PC-3 (cell line): ENCODE data around the gene ACTN1. TPM values are rescaled to one million over a fixed set of nuclear protein-coding genes. Genes with fewer than 3 reads are reported as not detected.

Source experiments
- ATAC-seq: fragments of 200-7000 bp; cut with Tn5 transposase; 2 replicates; pipeline ENCODE4 v1.9.1; 2020; ENCODE audit warnings: mild to moderate bottlenecking, moderate library complexity
- BruUV-seq: library from RNA; stranded (reverse); fragments of 400-500 nt; replicated peaks from 2 replicates; lab custom pipeline; 2021; lab: Mats Ljungman, UMichigan
- CTCF ChIA-PET: fragments of 300-600 bp; sonication (Branson Sonifier 250); formaldehyde crosslinking; loops from one replicate; lab custom pipeline; 2022; ENCODE audit warnings: antibody characterized with exemption; lab: Charles Lee
- POLR2A ChIA-PET: fragments of 300-600 bp; sonication (Branson Sonifier 250); formaldehyde crosslinking; loops from one replicate; lab custom pipeline; 2022; ENCODE audit warnings: antibody characterized with exemption; ENCODE audit not compliant: unreplicated experiment; lab: Charles Lee
- DNase-seq: peaks from one replicate; pipeline ENCODE4 v3.0.0-alpha.2; 2015
- H2AFZ ChIP-seq: fragments of 300-600 bp; sonication (generic); 2 replicates; pipeline ENCODE4 v1.6.0; 2016; ENCODE audit warnings: antibody characterized with exemption, low read length
- H3F3A ChIP-seq: fragments of 300-600 bp; sonication (generic); one replicate; pipeline ENCODE4 v1.6.0; 2017; ENCODE audit warnings: antibody characterized with exemption, low read length, control low read depth, mild to moderate bottlenecking; ENCODE audit not compliant: unreplicated experiment
- H3K27ac ChIP-seq: fragments of 300-600 bp; sonication (generic); 2 replicates; pipeline ENCODE4 v1.5.1; 2016; ENCODE audit warnings: mild to moderate bottlenecking, low read length
- H3K27me3 ChIP-seq: fragments of 300-600 bp; sonication (generic); 2 replicates; pipeline ENCODE4 v1.6.1; 2016; ENCODE audit warnings: low read length, mixed read lengths
- H3K36me3 ChIP-seq: fragments of 300-600 bp; sonication (generic); 2 replicates; pipeline ENCODE4 v1.6.1; 2016; ENCODE audit warnings: low read depth, mixed run types, low read length, mixed read lengths
- H3K4me1 ChIP-seq: fragments of 300-600 bp; sonication (generic); 2 replicates; pipeline ENCODE4 v1.5.1; 2016; ENCODE audit warnings: low read length; ENCODE audit not compliant: insufficient read depth
- H3K4me2 ChIP-seq: fragments of 300-600 bp; sonication (generic); 2 replicates; pipeline ENCODE4 v1.6.0; 2016; ENCODE audit warnings: low read length
- H3K4me3 ChIP-seq: fragments of 300-600 bp; sonication (generic); 2 replicates; pipeline ENCODE4 v1.5.1; 2016; ENCODE audit warnings: mild to moderate bottlenecking, low read length, mixed read lengths
- H3K79me2 ChIP-seq: fragments of 300-600 bp; sonication (generic); 2 replicates; pipeline ENCODE4 v1.6.1; 2017; ENCODE audit warnings: low read length, mixed read lengths
- H3K9ac ChIP-seq: fragments of 300-600 bp; sonication (generic); 2 replicates; pipeline ENCODE4 v1.6.0; 2016; ENCODE audit warnings: mild to moderate bottlenecking, low read length
- H3K9me2 ChIP-seq: fragments of 300-600 bp; sonication (generic); replicated peaks from 2 replicates; pipeline ENCODE4 v1.6.1; 2016; ENCODE audit warnings: mixed run types, low read length, mixed read lengths
- H3K9me3 ChIP-seq: fragments of 300-600 bp; sonication (generic); 2 replicates; pipeline ENCODE4 v1.6.1; 2016; ENCODE audit warnings: low read length, mixed read lengths
- H4K20me1 ChIP-seq: fragments of 300-600 bp; sonication (generic); 2 replicates; pipeline ENCODE4 v1.6.1; 2016; ENCODE audit warnings: low read length, mixed read lengths
- CTCF ChIP-seq: fragments of 300-600 bp; sonication (generic); conservative IDR thresholded peaks from 2 replicates; pipeline ENCODE4 v1.5.1; 2017; ENCODE audit warnings: antibody characterized with exemption, low read depth, mild to moderate bottlenecking, low read length
- EZH2 ChIP-seq: fragments of 300-600 bp; sonication (generic); IDR thresholded peaks from one replicate; pipeline ENCODE4 v1.6.1; 2017; ENCODE audit warnings: antibody characterized with exemption, mild to moderate bottlenecking, low read length; ENCODE audit not compliant: unreplicated experiment
- EZH2phosphoT487 ChIP-seq: fragments of 300-600 bp; sonication (generic); IDR thresholded peaks from 2 replicates; pipeline ENCODE4 v1.6.1; 2018; ENCODE audit warnings: mild to moderate bottlenecking, antibody characterized with exemption, low read length, borderline replicate concordance
- intact Hi-C: fragments of 100-400 bp; cut with micrococcal nuclease; formaldehyde crosslinking; loops from 2 replicates; pipeline ENCODE4 v1.9.0; 2023
- total RNA-seq: library from RNA; depleted of rRNA; stranded (reverse); fragments of >200 nt; gene quantifications from 2 replicates; pipeline ENCODE4 v1.2.3, GENCODE V29; 2014

The ACTN1 gene
- total RNA-seq, 1 experiment from 2014 or later, result 303 TPM

DNA sequence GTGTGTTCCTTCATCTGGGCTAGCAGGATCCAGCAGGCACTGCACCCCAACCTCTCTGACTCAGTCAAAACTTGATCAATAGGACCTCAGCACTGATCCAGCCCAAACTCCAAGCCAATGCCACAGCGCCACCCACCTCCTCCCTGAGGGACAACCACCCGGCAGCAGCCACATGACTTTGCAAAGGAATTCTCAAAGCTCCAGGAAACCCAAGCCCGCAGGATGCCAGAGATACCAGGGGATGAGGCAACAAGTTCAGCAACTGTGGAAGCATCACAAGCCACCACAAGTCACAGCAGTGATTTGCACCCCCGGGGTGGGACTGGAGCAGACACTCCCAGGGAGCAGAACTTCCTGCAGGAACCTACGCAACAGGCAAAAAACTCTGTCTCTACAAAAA lies 37.3 kb downstream of the ACTN1 start:
- Histone ChIP-seq H3F3A (no peaks in the 10 kb centered on the region), H3K9me2 (no peaks in the 10 kb centered on the region), H3K4me3 (no peak overlapping the region), H3K9me3 (no peaks in the 10 kb centered on the region), H3K4me2 (no peak overlapping the region), H3K27me3 (no peaks in the 10 kb centered on the region), H3K4me1 (peaks cover 49% of the 10 kb centered on the region), H3K79me2 (peaks cover 100% of the 10 kb centered on the region), H3K27ac (no peak overlapping the region), H3K9ac (no peak overlapping the region), H3K36me3 (peaks cover 28% of the 10 kb centered on the region), H4K20me1 (peaks cover 100% of the 10 kb centered on the region), H2AFZ (no peak overlapping the region)
- intact Hi-C loops, result no loop called here
- TF ChIP-seq CTCF, result peak; percentile 35; the same call in 1 of the 2 replicates
- TF ChIP-seq EZH2phosphoT487, result no peak
- no peak for TF ChIP-seq EZH2
- CTCF ChIA-PET, result interaction anchor here (0.6 kb wide), 1 partner anchor 709 kb away, joined by 4 read pairs; no protein-coding TSS in a partner anchor
- POLR2A ChIA-PET, result no interaction called here
- DNase-seq (peak; percentile 27), ATAC-seq (no peak)
- BruUV-seq, result no TSS peak

GRCh38 chr14:68940614-68941185 lies 38.4 kb downstream of the ACTN1 start:
- Histone ChIP-seq H3K27ac (no peak overlapping the region), H3K9me2 (no peaks in the 10 kb centered on the region), H3K79me2 (peaks cover 100% of the 10 kb centered on the region), H3K9ac (no peak overlapping the region), H4K20me1 (peaks cover 100% of the 10 kb centered on the region), H3K4me2 (no peak overlapping the region), H3K9me3 (no peaks in the 10 kb centered on the region), H3K36me3 (peaks cover 38% of the 10 kb centered on the region), H2AFZ (no peak overlapping the region), H3F3A (no peaks in the 10 kb centered on the region), H3K27me3 (no peaks in the 10 kb centered on the region), H3K4me1 (peaks cover 45% of the 10 kb centered on the region), H3K4me3 (no peak overlapping the region)
- intact Hi-C loops, result no loop called here
- no TSS peak for BruUV-seq
- ChIA-PET CTCF (no interaction called here), POLR2A (interaction anchor here (1.0 kb wide), 1 partner anchor 39 kb away, joined by 5 read pairs; no protein-coding TSS in a partner anchor)
- TF ChIP-seq EZH2phosphoT487 (no peak), CTCF (no peak)
- ATAC-seq (no peak), DNase-seq (no peak)

GRCh38 chr14:68939893-68940613 lies 39.0 kb downstream of the ACTN1 start:
- Histone ChIP-seq H3K79me2 (peaks cover 100% of the 10 kb centered on the region), H3K36me3 (peaks cover 39% of the 10 kb centered on the region), H2AFZ (no peak overlapping the region), H3K9me3 (no peaks in the 10 kb centered on the region), H3K27me3 (no peaks in the 10 kb centered on the region), H3K9me2 (no peaks in the 10 kb centered on the region), H3F3A (no peaks in the 10 kb centered on the region), H3K4me1 (peaks cover 44% of the 10 kb centered on the region), H3K9ac (no peak overlapping the region), H4K20me1 (peaks cover 97% of the 10 kb centered on the region), H3K27ac (no peak overlapping the region), H3K4me3 (no peak overlapping the region), H3K4me2 (no peak overlapping the region)
- BruUV-seq, result no TSS peak
- intact Hi-C loops, result no loop called here
- peak; percentile 53 for ATAC-seq
- DNase-seq, result peak; percentile 68
- ChIA-PET CTCF (interaction anchor here (0.5 to 0.8 kb wide), 3 partner anchors 27 to 190 kb away, joined by 3 read pairs; no protein-coding TSS in a partner anchor), POLR2A (interaction anchor here (1.0 kb wide), 1 partner anchor 39 kb away, joined by 5 read pairs; no protein-coding TSS in a partner anchor)
- TF ChIP-seq EZH2 (no peak), CTCF (no peak), EZH2phosphoT487 (no peak)
